Caco-2 (cell line): ENCODE measurements around the gene DCBLD2. TPM values are rescaled to one million over a fixed set of nuclear protein-coding genes. Genes with fewer than 3 reads are reported as not detected.

Source experiments
- BruUV-seq: library from RNA; stranded (reverse); fragments of 400-500 nt; replicated peaks from 2 replicates; lab custom pipeline; 2021; lab: Mats Ljungman, UMichigan
- CTCF ChIA-PET: fragments of 300-600 bp; sonication (Branson Sonifier 250); formaldehyde crosslinking; loops from one replicate; lab custom pipeline; 2022; ENCODE audit warnings: antibody characterized with exemption; lab: Charles Lee
- POLR2A ChIA-PET: fragments of 300-600 bp; sonication (Branson Sonifier 250); formaldehyde crosslinking; loops from one replicate; lab custom pipeline; 2022; ENCODE audit warnings: antibody characterized with exemption; lab: Charles Lee
- DNase-seq, 2 experiments: peaks; one replicate each; pipeline versions ENCODE4 v3.0.0 to v3.0.0-alpha.2; 2020 to 2022
- H3K27me3 ChIP-seq: replicated peaks from 2 replicates; pipeline ENCODE4 v1.6.0; 2011; ENCODE audit warnings: low read length; ENCODE audit not compliant: control insufficient read depth, insufficient read depth
- H3K36me3 ChIP-seq: 2 replicates; pipeline ENCODE4 v1.5.1; 2011; ENCODE audit warnings: low read length; ENCODE audit not compliant: control insufficient read depth, insufficient read depth
- H3K4me1 ChIP-seq: fragments of 250-450 bp; sonication (Bioruptor Pico); 2 replicates; pipeline ENCODE4 v1.5.1; 2020; ENCODE audit warnings: mild to moderate bottlenecking
- H3K4me3 ChIP-seq: 2 replicates; pipeline ENCODE4 v1.5.1; 2011; ENCODE audit warnings: low read depth, mild to moderate bottlenecking, control low read depth, low read length
- H3K9me3 ChIP-seq: fragments of 250-450 bp; sonication (Bioruptor Pico); 2 replicates; pipeline ENCODE4 v1.5.1; 2020; ENCODE audit warnings: mild to moderate bottlenecking, moderate library complexity
- H3K27ac Mint-ChIP-seq: one replicate; pipeline ENCODE4 v1.8.0; 2022; ENCODE audit warnings: mixed read lengths; ENCODE audit not compliant: unreplicated experiment
- H3K27me3 Mint-ChIP-seq: one replicate; pipeline ENCODE4 v1.8.0; 2022; ENCODE audit warnings: mixed read lengths; ENCODE audit not compliant: insufficient read depth, unreplicated experiment
- H3K36me3 Mint-ChIP-seq: one replicate; pipeline ENCODE4 v1.8.0; 2022; ENCODE audit warnings: mild to moderate bottlenecking, mixed read lengths; ENCODE audit not compliant: insufficient read depth, unreplicated experiment
- H3K4me1 Mint-ChIP-seq: one replicate; pipeline ENCODE4 v1.8.0; 2022; ENCODE audit warnings: low read depth, mixed read lengths; ENCODE audit not compliant: unreplicated experiment
- H3K4me3 Mint-ChIP-seq: one replicate; pipeline ENCODE4 v1.8.0; 2022; ENCODE audit warnings: mild to moderate bottlenecking, moderate library complexity, mixed read lengths; ENCODE audit not compliant: unreplicated experiment
- H3K9me3 Mint-ChIP-seq: one replicate; pipeline ENCODE4 v1.8.0; 2022; ENCODE audit warnings: mixed read lengths; ENCODE audit not compliant: unreplicated experiment
- CTCF ChIP-seq, 2 experiments: fragments of 200-600 bp in 1 of 2; IDR thresholded peaks; 1 replicate in 1 of 2; 2 replicates in 1 of 2; pipeline versions ENCODE4 v1.5.1 to v1.8.0; 2011 to 2022; ENCODE audit warnings: antibody characterized with exemption in 1 of 2, control low read depth in 1 of 2, inconsistent platforms in 1 of 2, low read depth in 1 of 2, low read length in 1 of 2, mild to moderate bottlenecking in 1 of 2, moderate library complexity in 1 of 2; ENCODE audit not compliant: insufficient read depth in 1 of 2, severe bottlenecking in 1 of 2, unreplicated experiment in 1 of 2
- intact Hi-C: fragments of 100-400 bp; cut with micrococcal nuclease; formaldehyde crosslinking; loops from one replicate; pipeline ENCODE4 v1.10.0; 2022; ENCODE audit not compliant: unreplicated experiment
- total RNA-seq: library from RNA; stranded (reverse); gene quantifications from 2 replicates; pipeline ENCODE4 v1.2.3, GENCODE V29; 2022

The DCBLD2 gene
- total RNA-seq, 1 experiment from 2014 or later: 53.0 TPM

GRCh38 chr3:98903705-98904481, 2.4 kb upstream of the DCBLD2 start:
- Mint-ChIP-seq H3K27me3 (no peaks in the 10 kb centered on the region), H3K9me3 (peaks cover 4% of the 10 kb centered on the region), H3K27ac (peak overlapping the region; percentile 24), H3K4me1 (peaks cover 19% of the 10 kb centered on the region), H3K4me3 (no peak overlapping the region), H3K36me3 (peaks cover 6% of the 10 kb centered on the region)
- no peak for TF ChIP-seq CTCF (IDR thresholded peaks at IDR 0.05; ENCODE audit: insufficient read depth in 1 of 2, low read depth in 1 of 2, low read length in 1 of 2, severe bottlenecking in 1 of 2, unreplicated experiment in 1 of 2)
- Histone ChIP-seq H3K4me3 (no peak overlapping the region), H3K27me3 (no peaks in the 10 kb centered on the region), H3K4me1 (peaks cover 17% of the 10 kb centered on the region), H3K9me3 (no peaks in the 10 kb centered on the region), H3K36me3 (no peaks in the 10 kb centered on the region)
- intact Hi-C loops: loop anchor here (5.0 kb wide), 1 partner anchor 312 kb away; the partner anchor contains the start of gene CPOX
- ChIA-PET POLR2A (no interaction called here), CTCF (no interaction called here)
- BruUV-seq: no TSS peak
- no peak for DNase-seq

GRCh38 chr3:98903099-98903498, 1.6 kb upstream of the DCBLD2 start:
- Mint-ChIP-seq H3K4me1 (peaks cover 19% of the 10 kb centered on the region), H3K27me3 (no peaks in the 10 kb centered on the region), H3K27ac (no peak overlapping the region), H3K9me3 (no peaks in the 10 kb centered on the region), H3K36me3 (peaks cover 6% of the 10 kb centered on the region), H3K4me3 (no peak overlapping the region)
- Histone ChIP-seq H3K9me3 (no peaks in the 10 kb centered on the region), H3K36me3 (no peaks in the 10 kb centered on the region), H3K4me3 (no peak overlapping the region), H3K4me1 (peaks cover 17% of the 10 kb centered on the region), H3K27me3 (no peaks in the 10 kb centered on the region)
- DNase-seq: no peak
- CTCF ChIA-PET: no interaction called here
- intact Hi-C loops: loop anchor here (5.0 kb wide), 1 partner anchor 311 kb away; the partner anchor contains the start of gene CPOX
- POLR2A ChIA-PET: no interaction called here
- no TSS peak for BruUV-seq
- no peak for TF ChIP-seq CTCF (IDR thresholded peaks at IDR 0.05; ENCODE audit: insufficient read depth in 1 of 2, low read depth in 1 of 2, low read length in 1 of 2, severe bottlenecking in 1 of 2, unreplicated experiment in 1 of 2)

GRCh38 chr3:98902351-98902740, 851 bp upstream of the DCBLD2 start:
- BruUV-seq: TSS peak; percentile 88
- DNase-seq: no peak
- Mint-ChIP-seq H3K9me3 (no peaks in the 10 kb centered on the region), H3K27ac (peak overlapping the region; percentile 73), H3K27me3 (no peaks in the 10 kb centered on the region), H3K36me3 (peaks cover 6% of the 10 kb centered on the region), H3K4me3 (peak overlapping the region; percentile 96), H3K4me1 (peaks cover 19% of the 10 kb centered on the region)
- peak overlapping the region; percentile 47 for H3K4me3 ChIP-seq
- no peaks in the 10 kb centered on the region for H3K9me3 ChIP-seq
- H3K27me3 ChIP-seq: no peaks in the 10 kb centered on the region
- POLR2A ChIA-PET: interaction anchor here (0.7 to 1.1 kb wide), 3 partner anchors 27 to 812 kb away, joined by 3 to 7 read pairs (median 4); partner anchors contain the start of gene CLDND1
- H3K36me3 ChIP-seq: no peaks in the 10 kb centered on the region
- TF ChIP-seq CTCF (IDR thresholded peaks at IDR 0.05; ENCODE audit: insufficient read depth in 1 of 2, low read depth in 1 of 2, low read length in 1 of 2, severe bottlenecking in 1 of 2, unreplicated experiment in 1 of 2): no peak
- H3K4me1 ChIP-seq: peaks cover 17% of the 10 kb centered on the region
- intact Hi-C loops: loop anchor here (5.0 kb wide), 1 partner anchor 310 kb away; the partner anchor contains the start of gene CPOX
- CTCF ChIA-PET: interaction anchor here (1.0 to 1.6 kb wide), 3 partner anchors 14 to 92 kb away, joined by 4 to 14 read pairs (median 6); no protein-coding TSS in a partner anchor
